Panc1 (cell line): Measurements from ENCODE around the gene VPREB1. TPM values are rescaled to one million over a fixed set of nuclear protein-coding genes. Genes with fewer than 3 reads are reported as not detected.
A peak's percentile ranks its signal among the peaks of the same experiment; 100 is the strongest.

ENCODE experiments used
- ATAC-seq: fragments of 200-7000 bp; cut with Tn5 transposase; 2 replicates; pipeline ENCODE4 v1.9.1; 2020; ENCODE audit warnings: mild to moderate bottlenecking, moderate library complexity
- BruUV-seq: library from RNA; stranded (reverse); fragments of 400-500 nt; replicated peaks from 2 replicates; lab custom pipeline; 2021; lab: Mats Ljungman, UMichigan
- CTCF ChIA-PET: fragments of 300-600 bp; sonication (Branson Sonifier 250); formaldehyde crosslinking; loops from one replicate; lab custom pipeline; 2022; ENCODE audit warnings: antibody characterized with exemption; lab: Charles Lee
- POLR2A ChIA-PET: fragments of 300-600 bp; sonication (Branson Sonifier 250); formaldehyde crosslinking; loops from one replicate; lab custom pipeline; 2022; ENCODE audit warnings: antibody characterized with exemption; lab: Charles Lee
- DNase-seq: peaks from one replicate; pipeline ENCODE4 v3.0.0-alpha.2; 2010; ENCODE audit warnings: low read depth, low spot score
- H3K27ac ChIP-seq: 2 replicates; pipeline ENCODE4 v1.5.1; 2011; ENCODE audit warnings: mild to moderate bottlenecking, low read length, inconsistent platforms
- H3K27me3 ChIP-seq: fragments of 200-500 bp; sonication (Bioruptor generic); 2 replicates; pipeline ENCODE4 v1.6.0; 2014; ENCODE audit warnings: low read length, inconsistent platforms; ENCODE audit not compliant: control insufficient read depth, insufficient read depth
- H3K36me3 ChIP-seq: fragments of 200-500 bp; sonication (Bioruptor generic); 2 replicates; pipeline ENCODE4 v1.5.1; 2014; ENCODE audit warnings: inconsistent platforms, mild to moderate bottlenecking, low read length, moderate library complexity; ENCODE audit not compliant: control insufficient read depth, insufficient read depth
- H3K4me1 ChIP-seq: 2 replicates; pipeline ENCODE4 v1.5.1; 2011; ENCODE audit warnings: inconsistent platforms, mild to moderate bottlenecking, low read length, moderate library complexity; ENCODE audit not compliant: control insufficient read depth, insufficient read depth
- H3K4me3 ChIP-seq, 2 experiments: 2 replicates each; pipeline ENCODE4 v1.5.1; 2011 to 2012; ENCODE audit warnings: low read depth in 2 of 2, low read length in 2 of 2, mild to moderate bottlenecking in 2 of 2, inconsistent platforms in 1 of 2, moderate library complexity in 1 of 2
- H3K9me3 ChIP-seq: fragments of 200-500 bp; sonication (Bioruptor generic); 2 replicates; pipeline ENCODE4 v1.5.1; 2014; ENCODE audit warnings: low read depth, mild to moderate bottlenecking, inconsistent platforms, low read length, moderate library complexity; ENCODE audit not compliant: control insufficient read depth, insufficient read depth
- CTCF ChIP-seq: fragments of 450-650 bp; IDR thresholded peaks from 2 replicates; pipeline ENCODE4 v1.5.1; 2017; ENCODE audit warnings: mild to moderate bottlenecking
- POLR2AphosphoS5 ChIP-seq: IDR thresholded peaks from 2 replicates; pipeline ENCODE4 v1.6.1; 2012; ENCODE audit warnings: mild to moderate bottlenecking, low read depth, low read length, moderate library complexity
- REST ChIP-seq, 2 experiments: IDR thresholded peaks; 2 replicates each; pipeline ENCODE4 v1.6.1; 2011 to 2012; ENCODE audit warnings: low read depth in 2 of 2, control low read depth in 1 of 2, low read length in 1 of 2, mild to moderate bottlenecking in 1 of 2, moderate library complexity in 1 of 2; ENCODE audit not compliant: insufficient read depth in 1 of 2
- SIN3A ChIP-seq: IDR thresholded peaks from 2 replicates; pipeline ENCODE4 v1.6.1; 2012; ENCODE audit warnings: low read depth, mild to moderate bottlenecking, low read length, moderate library complexity, borderline replicate concordance; ENCODE audit not compliant: insufficient read depth
- TCF7L2 ChIP-seq: IDR thresholded peaks from 2 replicates; pipeline ENCODE4 v1.6.1; 2011; ENCODE audit warnings: mild to moderate bottlenecking, low read depth, low read length, inconsistent platforms
- in situ Hi-C: cut with HindIII; loops from 2 replicates; pipeline ENCODE4 v1.10.0; 2016; ENCODE audit warnings: low sequenced_read_pairs, low pct_unique_long_range_greater_than_20kb
- intact Hi-C: fragments of 100-400 bp; cut with micrococcal nuclease; formaldehyde crosslinking; loops from one replicate; pipeline ENCODE4 v1.10.0; 2022; ENCODE audit not compliant: unreplicated experiment
- total RNA-seq: library from RNA; stranded (reverse); gene quantifications from one replicate; pipeline ENCODE4 v1.2.1, GENCODE V29; 2021; ENCODE audit not compliant: unreplicated experiment

VPREB1 gene
- total RNA-seq, 1 experiment from 2014 or later, result not detected

DNA sequence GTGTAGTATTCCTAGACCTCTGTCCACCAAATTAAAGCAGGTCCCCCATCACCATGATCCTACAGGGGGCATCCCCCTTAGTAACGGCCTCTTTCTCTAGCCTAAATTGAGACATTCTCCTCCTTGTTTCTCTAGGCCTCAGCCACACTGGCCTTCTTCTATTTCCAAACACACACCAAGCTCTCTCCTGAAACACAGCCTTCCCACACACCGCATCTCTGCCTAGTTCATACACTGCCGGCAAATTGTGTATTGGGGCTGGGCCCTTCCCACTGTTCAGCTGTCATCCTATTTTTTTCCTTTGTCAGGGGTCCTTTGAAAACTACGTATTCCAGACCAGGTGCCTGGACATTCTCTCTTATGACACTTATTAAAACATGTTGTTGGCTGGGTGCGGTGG lies 11.5 kb upstream of the VPREB1 start:
- H3K27me3 ChIP-seq, result no peaks in the 10 kb centered on the region
- DNase-seq (no peak), ATAC-seq (no peak)
- no peaks in the 10 kb centered on the region for H3K9me3 ChIP-seq
- BruUV-seq, result no TSS peak
- ChIA-PET CTCF (no interaction called here), POLR2A (no interaction called here)
- no peak overlapping the region for H3K4me3 ChIP-seq
- H3K27ac ChIP-seq, result no peak overlapping the region
- in situ Hi-C loops, result no loop called here
- intact Hi-C loops, result no loop called here
- H3K36me3 ChIP-seq, result no peaks in the 10 kb centered on the region
- TF ChIP-seq POLR2AphosphoS5 (no peak), REST (IDR thresholded peaks at IDR 0.05; ENCODE audit: insufficient read depth in 1 of 2, low read depth in 2 of 2, low read length in 1 of 2) (no peak), CTCF (no peak), SIN3A (no peak), TCF7L2 (no peak)
- no peaks in the 10 kb centered on the region for H3K4me1 ChIP-seq

- Histone ChIP-seq H3K36me3 (no peaks in the 10 kb centered on the region), H3K9me3 (no peaks in the 10 kb centered on the region), H3K27me3 (no peaks in the 10 kb centered on the region), H3K4me3 (no peak overlapping the region), H3K4me1 (no peaks in the 10 kb centered on the region), H3K27ac (no peak overlapping the region)
- no TSS peak for BruUV-seq
- no peak for ATAC-seq
- CTCF ChIA-PET, result no interaction called here
- TF ChIP-seq CTCF (no peak; the same call in 1 of the 2 replicates), SIN3A (no peak), TCF7L2 (no peak), POLR2AphosphoS5 (no peak), REST (IDR thresholded peaks at IDR 0.05; ENCODE audit: insufficient read depth in 1 of 2, low read depth in 2 of 2, low read length in 1 of 2) (no peak)
- in situ Hi-C loops, result no loop called here
- POLR2A ChIA-PET, result no interaction called here
- intact Hi-C loops, result no loop called here
- DNase-seq, result peak; percentile 15
Observed at GRCh38 chr22:22235558-22235957, 9.0 kb upstream of the VPREB1 start.
